ENCODE results near the gene C6orf52.
"Not testable (repeated sequence)": the region's sequence is repeated elsewhere in the genome, so short reads cannot be mapped to it uniquely, and the experiment has no call there.

C6orf52 gene

GRCh38 chr6:10695086-10695657, 756 bp upstream of the C6orf52 start:
- DNase-seq, result no peak

- no peak for DNase-seq
Observed at GRCh38 chr6:10692965-10693538, 1.4 kb downstream of the C6orf52 start.

- no peak for DNase-seq
Observed at GRCh38 chr6:10690651-10691445, 3.6 kb downstream of the C6orf52 start.

GRCh38 chr6:10687582-10687981, 6.8 kb downstream of the C6orf52 start:
- no peak for DNase-seq

- no peak for DNase-seq
Observed at GRCh38 chr6:10686901-10687300, 7.5 kb downstream of the C6orf52 start.

GRCh38 chr6:10685092-10685915, 9.1 kb downstream of the C6orf52 start:
- no peak for DNase-seq

GRCh38 chr6:10684618-10685017, 9.8 kb downstream of the C6orf52 start:
- DNase-seq, result no peak

- no peak for DNase-seq
Observed at GRCh38 chr6:10682355-10682988, 11.9 kb downstream of the C6orf52 start.

GRCh38 chr6:10681795-10682194, 12.6 kb downstream of the C6orf52 start:
- no peak for DNase-seq

GRCh38 chr6:10678456-10678855, 16.0 kb downstream of the C6orf52 start:
- DNase-seq, result no peak

GRCh38 chr6:10676403-10676802, 18.0 kb downstream of the C6orf52 start:
- DNase-seq, result peak; percentile 25

GRCh38 chr6:10668126-10668917, 26.1 kb downstream of the C6orf52 start:
- DNase-seq, result no peak

GRCh38 chr6:10665595-10665994, 28.8 kb downstream of the C6orf52 start:
- not testable (repeated sequence) for DNase-seq

- no peak for DNase-seq
Observed at GRCh38 chr6:10662742-10663141, 31.7 kb downstream of the C6orf52 start.

GRCh38 chr6:10662207-10662606, 32.2 kb downstream of the C6orf52 start:
- no peak for DNase-seq

- DNase-seq, result not testable (repeated sequence)
Observed at GRCh38 chr6:10660431-10661191, 33.8 kb downstream of the C6orf52 start.

- DNase-seq, result no peak
Observed at GRCh38 chr6:10659699-10660348, 34.6 kb downstream of the C6orf52 start.

- DNase-seq, result peak; percentile 60
Observed at GRCh38 chr6:10658910-10659698, 35.3 kb downstream of the C6orf52 start.

GRCh38 chr6:10655508-10656055, 38.8 kb downstream of the C6orf52 start:
- DNase-seq, result no peak

Measured in NCI-H82 (cell line).